Smooth muscle cell (in vitro differentiated cells): ENCODE results near the gene NHS. TPM values are rescaled to one million over a fixed set of nuclear protein-coding genes. Genes with fewer than 3 reads are reported as not detected.

Source experiments
- DNase-seq: peaks from one replicate; lab custom pipeline; 2025; ENCODE audit not compliant: unreplicated experiment; lab: John Stamatoyannopoulos, UW
- H2AFZ ChIP-seq: fragments of 200-600 bp; sonication (generic); 2 replicates; pipeline ENCODE4 v1.6.0; 2016; ENCODE audit warnings: antibody characterized with exemption, low read depth, mild to moderate bottlenecking
- H3F3A ChIP-seq: fragments of 200-600 bp; sonication (generic); 2 replicates; pipeline ENCODE4 v1.6.0; 2017; ENCODE audit warnings: antibody characterized with exemption, low read depth
- H3K27ac ChIP-seq: fragments of 200-600 bp; sonication (generic); 2 replicates; pipeline ENCODE4 v1.5.1; 2016; ENCODE audit warnings: low read depth, mild to moderate bottlenecking
- H3K27me3 ChIP-seq: fragments of 200-600 bp; sonication (generic); 2 replicates; pipeline ENCODE4 v1.6.1; 2016; ENCODE audit warnings: low read depth, mild to moderate bottlenecking
- H3K36me3 ChIP-seq: fragments of 200-600 bp; sonication (generic); 2 replicates; pipeline ENCODE4 v1.5.1; 2016; ENCODE audit warnings: low read depth
- H3K4me1 ChIP-seq: fragments of 200-600 bp; sonication (generic); 2 replicates; pipeline ENCODE4 v1.5.1; 2016; ENCODE audit warnings: low read depth
- H3K4me2 ChIP-seq: fragments of 200-600 bp; sonication (generic); 2 replicates; pipeline ENCODE4 v1.6.0; 2016; ENCODE audit warnings: mild to moderate bottlenecking
- H3K4me3 ChIP-seq: fragments of 200-600 bp; sonication (generic); 2 replicates; pipeline ENCODE4 v1.5.1; 2016; ENCODE audit warnings: mild to moderate bottlenecking
- H3K79me2 ChIP-seq: fragments of 200-600 bp; sonication (generic); 2 replicates; pipeline ENCODE4 v1.6.0; 2016; ENCODE audit warnings: low read depth, mild to moderate bottlenecking
- H3K9ac ChIP-seq: fragments of 200-600 bp; sonication (generic); 2 replicates; pipeline ENCODE4 v1.6.0; 2016; ENCODE audit warnings: low read depth
- H3K9me3 ChIP-seq: fragments of 200-600 bp; sonication (generic); replicated peaks from 2 replicates; pipeline ENCODE4 v1.5.1; 2016; ENCODE audit warnings: low read depth
- H4K20me1 ChIP-seq: fragments of 200-600 bp; sonication (generic); 2 replicates; pipeline ENCODE4 v1.6.0; 2016; ENCODE audit warnings: low read depth
- WGBS: methylation state at CpG from one replicate; pipeline ENCODE4 v1.1.7; 2016; ENCODE audit warnings: low lambda C conversion rate; 5-methylcytosine and 5-hydroxymethylcytosine counted together
- polyA plus RNA-seq: library from polyadenylated mRNA; unstranded; fragments of >200 nt; fragmentation: Nextera tagmentation; extraction: Ambion mirVana; gene quantifications from 2 replicates; pipeline ENCODE4 v1.2.1, GENCODE V29; 2016
- total RNA-seq: library from RNA; depleted of rRNA; stranded (reverse); fragments of >200 nt; gene quantifications from 2 replicates; pipeline ENCODE4 v1.2.3, GENCODE V29; 2014
- TF ChIP-seq, protein P1 (sequence below): fragments of 200-600 bp; sonication (generic); IDR thresholded peaks from 2 replicates; pipeline ENCODE4 v1.5.1; 2017; ENCODE audit warnings: borderline replicate concordance, mild to moderate bottlenecking, antibody characterized with exemption; ENCODE audit not compliant: insufficient read depth, poor library complexity, severe bottlenecking

Gene NHS
- total and polyA plus RNA-seq, 2 experiments from 2014 or later, result 2.6 to 9.6 TPM

GRCh38 chrX:17736856-17737709, 362.1 kb downstream of the NHS start, which contains the start of gene SCML1:
TSS of gene SCML1 (plus strand) at chrX:17737493. CDS start at chrX:17744187, 6,694 bp downstream.
- Histone ChIP-seq H3K27me3 (no peaks in the 10 kb centered on the region), H4K20me1 (peaks cover 4% of the 10 kb centered on the region), H3K79me2 (peaks cover 5% of the 10 kb centered on the region), H3K4me1 (no peaks in the 10 kb centered on the region), H2AFZ (peak within 1 kb of the TSS; percentile 68), H3F3A (peaks cover 6% of the 10 kb centered on the region), H3K9ac (peak within 1 kb of the TSS; percentile 65), H3K4me2 (peak within 1 kb of the TSS; percentile 82), H3K36me3 (no peaks in the 10 kb centered on the region), H3K9me3 (no peaks in the 10 kb centered on the region), H3K27ac (peak within 1 kb of the TSS; percentile 72), H3K4me3 (peak within 1 kb of the TSS; percentile 64)
- peak; percentile 74 for DNase-seq
- TF ChIP-seq, protein P1, sequence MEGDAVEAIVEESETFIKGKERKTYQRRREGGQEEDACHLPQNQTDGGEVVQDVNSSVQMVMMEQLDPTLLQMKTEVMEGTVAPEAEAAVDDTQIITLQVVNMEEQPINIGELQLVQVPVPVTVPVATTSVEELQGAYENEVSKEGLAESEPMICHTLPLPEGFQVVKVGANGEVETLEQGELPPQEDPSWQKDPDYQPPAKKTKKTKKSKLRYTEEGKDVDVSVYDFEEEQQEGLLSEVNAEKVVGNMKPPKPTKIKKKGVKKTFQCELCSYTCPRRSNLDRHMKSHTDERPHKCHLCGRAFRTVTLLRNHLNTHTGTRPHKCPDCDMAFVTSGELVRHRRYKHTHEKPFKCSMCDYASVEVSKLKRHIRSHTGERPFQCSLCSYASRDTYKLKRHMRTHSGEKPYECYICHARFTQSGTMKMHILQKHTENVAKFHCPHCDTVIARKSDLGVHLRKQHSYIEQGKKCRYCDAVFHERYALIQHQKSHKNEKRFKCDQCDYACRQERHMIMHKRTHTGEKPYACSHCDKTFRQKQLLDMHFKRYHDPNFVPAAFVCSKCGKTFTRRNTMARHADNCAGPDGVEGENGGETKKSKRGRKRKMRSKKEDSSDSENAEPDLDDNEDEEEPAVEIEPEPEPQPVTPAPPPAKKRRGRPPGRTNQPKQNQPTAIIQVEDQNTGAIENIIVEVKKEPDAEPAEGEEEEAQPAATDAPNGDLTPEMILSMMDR, result no peak
- WGBS, result 29% methylated on average over 42 of the region's 67 CpGs

GRCh38 chrX:17737710-17737985, 362.6 kb downstream of the NHS start:
- H3K27me3 ChIP-seq, result no peaks in the 10 kb centered on the region
- peak overlapping the region; percentile 65 for H3K9ac ChIP-seq
- TF ChIP-seq, protein P1, result no peak
- H2AFZ ChIP-seq, result peak overlapping the region; percentile 68
- H3K79me2 ChIP-seq, result peaks cover 5% of the 10 kb centered on the region
- H3K27ac ChIP-seq, result peak overlapping the region; percentile 72
- H3K4me1 ChIP-seq, result no peaks in the 10 kb centered on the region
- H3K36me3 ChIP-seq, result no peaks in the 10 kb centered on the region
- no peak for DNase-seq
- 46% methylated on average over 15 of the region's 15 CpGs for WGBS
- no peaks in the 10 kb centered on the region for H3K9me3 ChIP-seq
- H3K4me2 ChIP-seq, result peak overlapping the region; percentile 82
- peak overlapping the region; percentile 64 for H3K4me3 ChIP-seq
- peaks cover 4% of the 10 kb centered on the region for H4K20me1 ChIP-seq
- H3F3A ChIP-seq, result peaks cover 6% of the 10 kb centered on the region

DNA sequence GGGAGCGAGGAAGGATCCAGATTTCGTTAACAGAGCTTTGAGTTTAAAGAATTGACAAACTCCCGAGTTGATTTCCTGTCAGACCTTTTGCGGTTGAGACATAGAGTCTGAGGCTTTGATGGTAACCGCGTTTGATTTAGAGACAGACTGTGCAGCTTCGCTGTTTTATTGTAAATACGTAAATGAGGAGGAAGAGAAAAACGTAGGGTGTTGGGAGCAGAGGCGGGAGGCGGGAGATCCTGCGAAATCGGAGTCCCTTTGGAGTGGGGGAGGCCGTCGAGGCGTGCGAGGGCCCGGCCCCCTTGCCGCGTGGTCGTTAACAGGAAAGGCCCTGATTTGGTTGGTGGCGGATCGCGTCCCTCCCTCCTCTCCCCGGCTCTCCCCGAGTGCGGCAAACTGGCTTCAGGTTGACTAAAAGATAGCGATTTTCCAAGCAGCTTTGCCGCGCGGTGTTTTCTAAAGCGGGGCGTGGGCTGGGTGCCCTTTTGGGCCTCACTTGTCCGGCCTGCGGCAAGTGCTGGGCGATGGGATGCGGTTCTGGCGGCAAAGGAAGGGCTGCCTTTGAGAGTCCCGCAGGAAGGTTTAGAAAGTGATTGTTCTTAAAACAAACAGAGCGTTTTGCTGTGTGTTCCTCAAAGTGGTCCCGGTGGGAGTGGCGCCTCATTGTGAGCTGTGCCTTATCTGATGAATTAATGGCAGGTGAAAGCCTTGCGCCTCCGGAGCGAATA, 363.1 kb downstream of the NHS start:
- Histone ChIP-seq H3K27me3 (no peaks in the 10 kb centered on the region), H3K4me3 (peak overlapping the region; percentile 64), H3K9ac (peak overlapping the region; percentile 65), H3K4me2 (peak overlapping the region; percentile 82), H2AFZ (peak overlapping the region; percentile 68), H3K9me3 (no peaks in the 10 kb centered on the region), H3K27ac (peak overlapping the region; percentile 72), H3K4me1 (no peaks in the 10 kb centered on the region), H3K36me3 (no peaks in the 10 kb centered on the region), H3K79me2 (peaks cover 5% of the 10 kb centered on the region), H4K20me1 (peaks cover 4% of the 10 kb centered on the region), H3F3A (peaks cover 6% of the 10 kb centered on the region)
- DNase-seq, result no peak
- TF ChIP-seq, protein P1, result no peak
- WGBS, result 46% methylated on average over 43 of the region's 45 CpGs
